ENCODE measurements around the gene GABRD.

Gene GABRD

DNA sequence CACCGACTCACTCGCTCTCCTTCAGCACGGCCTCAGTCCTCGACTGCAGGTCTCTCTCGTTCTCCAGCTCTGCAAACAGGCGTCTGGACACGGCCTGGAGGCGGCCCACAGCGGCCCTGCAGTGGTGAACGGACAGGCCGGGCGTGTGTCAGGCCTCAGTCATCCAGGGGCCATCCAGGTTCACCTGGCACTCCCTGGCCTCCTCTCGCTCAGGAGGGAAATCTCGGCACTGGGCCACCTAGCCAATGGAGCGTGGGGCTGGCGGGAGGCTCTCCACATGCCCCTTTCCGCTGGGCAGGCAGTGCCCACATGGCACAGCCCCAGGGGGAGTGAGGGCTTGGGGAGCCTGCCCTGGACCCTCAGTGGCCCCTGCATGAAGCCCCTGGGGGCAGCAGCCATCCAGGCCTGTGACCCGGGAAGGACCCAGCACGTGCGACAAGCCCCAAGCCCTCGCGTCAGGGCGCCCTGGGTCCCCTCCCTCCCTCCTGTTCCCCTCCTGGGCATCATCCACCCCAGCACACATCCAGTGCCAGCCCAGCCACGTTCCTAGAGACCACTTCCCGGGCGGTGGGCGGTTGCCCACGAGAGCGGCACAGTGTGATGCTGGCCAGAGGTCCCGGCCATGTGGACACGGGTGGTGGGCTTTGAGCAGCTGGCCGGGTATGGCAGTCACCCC is 33.6 kb upstream of the GABRD start:
- DNase-seq (ENCODE audit: low spot score), result no peak

DNA sequence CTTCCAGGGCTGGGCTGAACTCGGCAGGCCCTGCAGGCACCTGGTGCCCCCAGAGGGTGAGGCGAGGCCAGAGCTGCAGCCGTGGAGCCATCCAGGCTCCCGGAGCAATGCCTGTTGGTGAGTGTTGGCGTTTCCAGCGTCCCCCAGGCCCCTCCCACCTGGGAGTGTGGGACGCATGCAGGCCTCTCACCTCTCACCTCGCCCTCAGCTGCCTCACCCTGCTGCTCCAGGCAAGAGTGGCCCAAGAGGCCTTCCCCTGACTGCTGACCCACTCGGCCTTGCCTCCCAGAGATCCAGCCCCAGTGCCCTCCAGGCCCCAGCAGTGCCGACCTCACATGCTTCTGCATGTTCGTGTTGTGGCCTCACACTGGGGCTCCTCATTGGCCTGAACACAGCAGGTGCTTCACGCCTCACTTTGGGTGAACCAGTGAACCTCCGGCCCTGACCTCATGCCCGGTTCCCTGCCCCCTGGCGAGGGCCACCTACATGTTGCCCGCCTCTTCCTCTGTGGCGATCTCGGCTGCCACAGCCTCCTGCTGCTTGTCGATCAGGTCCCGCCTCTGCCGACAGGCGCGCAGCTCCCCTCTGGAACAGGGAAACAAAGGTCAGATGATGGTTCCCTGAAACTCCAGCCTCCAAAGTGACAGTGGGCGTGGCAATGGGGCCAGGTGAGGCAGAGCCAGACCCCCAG is 32.5 kb upstream of the GABRD start:
- no peak for DNase-seq (ENCODE audit: low spot score)

DNA sequence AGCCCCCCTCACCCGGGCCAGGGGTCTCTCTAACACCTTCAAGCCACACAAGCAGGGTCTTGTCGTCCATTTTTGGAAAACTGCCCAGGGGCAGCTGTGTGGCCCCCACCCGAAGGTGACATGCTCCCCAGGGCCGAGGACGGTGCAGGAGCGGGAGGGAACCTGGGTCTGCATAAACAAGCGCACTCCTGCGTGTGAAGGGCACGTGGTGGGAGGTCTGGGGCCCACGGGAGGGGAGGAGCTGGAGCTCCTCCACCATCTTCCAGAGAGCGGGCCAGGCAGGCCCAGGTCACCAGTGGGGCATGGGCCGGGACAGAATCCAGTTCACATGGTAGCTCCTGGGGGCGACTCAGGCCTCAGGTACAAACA is 32.0 kb upstream of the GABRD start:
- no peak for DNase-seq (ENCODE audit: low spot score)

DNA sequence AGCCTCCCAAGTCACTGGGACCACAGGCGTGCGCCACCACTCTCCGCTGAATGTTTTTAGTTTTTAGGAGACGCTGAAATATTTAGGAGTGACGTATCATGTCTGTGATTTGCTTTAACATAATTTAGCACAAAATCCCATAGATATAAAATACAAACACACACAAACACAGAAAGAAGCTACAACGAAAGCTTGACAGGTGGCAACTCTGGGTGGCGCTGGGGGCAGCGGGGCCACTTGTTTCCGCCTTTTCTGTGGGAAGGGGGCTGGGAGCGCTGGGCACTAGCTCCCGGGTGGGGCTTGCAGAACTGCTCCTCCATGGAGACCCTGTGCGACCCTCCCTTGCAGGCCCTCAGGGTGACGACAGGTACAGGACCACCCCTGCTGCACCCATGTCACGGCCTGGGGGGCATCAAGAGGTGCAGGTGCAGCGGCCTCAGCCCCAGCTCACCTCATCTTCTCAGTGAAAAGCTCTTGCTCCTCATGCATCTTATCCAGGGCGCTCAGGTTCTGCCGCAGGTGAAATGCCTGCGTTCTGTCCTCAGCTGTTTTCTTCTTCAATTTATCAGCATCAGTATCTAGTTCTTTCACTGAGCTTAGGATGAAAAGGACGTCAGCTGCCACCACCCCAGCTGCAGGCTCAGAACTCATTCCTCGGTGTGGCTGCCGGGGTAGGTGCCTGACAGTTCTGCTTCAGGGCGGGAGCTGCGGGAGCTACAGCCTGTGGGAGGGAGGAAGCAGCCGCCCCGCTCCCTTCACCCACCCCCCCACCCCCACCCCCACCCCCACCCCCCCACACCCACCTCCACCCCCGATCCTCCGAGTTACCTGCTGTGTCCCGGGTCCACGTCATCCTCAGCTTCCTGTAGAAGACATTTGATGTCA is 30.8 kb upstream of the GABRD start:
- DNase-seq (ENCODE audit: low spot score), result no peak

DNA sequence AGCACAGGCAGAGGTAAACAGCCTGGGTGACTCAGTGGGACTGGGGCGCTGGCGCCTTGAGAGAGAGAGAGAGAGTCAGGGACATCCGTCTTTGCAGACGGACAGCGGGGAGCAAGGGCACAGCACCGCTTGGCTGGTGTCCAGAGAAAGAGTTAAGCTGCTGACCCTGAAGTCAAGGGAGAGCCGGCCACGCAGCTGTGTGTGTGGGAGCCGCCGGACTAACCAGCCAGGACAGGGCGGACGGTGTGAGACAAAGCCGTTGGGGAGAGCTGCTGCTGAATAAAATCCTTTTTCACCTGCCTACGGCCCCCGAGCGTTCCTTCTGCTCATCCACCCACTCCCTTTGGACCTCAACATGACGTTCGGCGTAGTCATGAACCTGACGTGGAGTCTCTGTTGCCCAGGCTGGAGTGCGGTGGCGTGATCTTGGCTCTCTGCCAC is 30.0 kb upstream of the GABRD start:
- no peak for DNase-seq (ENCODE audit: low spot score)

DNA sequence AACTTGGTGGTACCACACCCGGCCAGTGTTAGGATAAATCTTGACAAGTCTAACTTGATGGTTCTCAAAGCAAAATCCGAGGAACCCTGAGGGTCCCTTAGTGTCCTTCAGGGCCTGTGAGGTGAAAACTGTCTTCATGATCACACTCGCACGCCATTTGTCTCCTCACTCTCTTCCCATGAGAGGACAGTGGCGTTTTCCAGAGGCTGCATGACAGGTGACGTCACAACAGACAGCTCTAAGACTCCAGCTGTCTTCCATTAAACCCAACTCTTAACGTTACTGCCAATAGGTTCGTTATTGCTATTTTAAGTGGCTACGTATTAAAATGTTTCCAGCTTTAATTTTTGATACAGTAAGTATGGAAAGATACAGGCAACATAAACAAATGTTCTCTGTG is 29.4 kb upstream of the GABRD start:
- no peak for DNase-seq (ENCODE audit: low spot score)

DNA sequence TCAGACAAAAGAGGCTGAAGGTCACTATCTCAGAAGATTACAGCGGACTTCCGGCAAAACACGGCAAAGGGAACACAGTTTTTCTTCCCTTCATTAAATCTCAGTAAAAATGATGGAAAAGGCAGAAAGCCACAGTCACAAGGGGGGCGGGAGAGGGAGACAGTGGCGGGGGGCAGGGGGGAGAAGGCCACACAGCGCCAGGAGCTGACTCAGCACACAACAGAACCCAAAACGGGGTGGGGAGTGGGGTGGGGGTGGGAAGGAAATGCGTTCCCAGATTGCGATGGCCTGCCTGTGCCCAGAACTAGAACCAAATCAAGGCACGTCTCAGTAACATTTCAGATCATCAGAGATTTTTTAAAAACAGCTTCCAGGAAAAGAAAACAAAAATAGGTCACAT is 28.9 kb upstream of the GABRD start:
- no peak for DNase-seq (ENCODE audit: low spot score)

DNA sequence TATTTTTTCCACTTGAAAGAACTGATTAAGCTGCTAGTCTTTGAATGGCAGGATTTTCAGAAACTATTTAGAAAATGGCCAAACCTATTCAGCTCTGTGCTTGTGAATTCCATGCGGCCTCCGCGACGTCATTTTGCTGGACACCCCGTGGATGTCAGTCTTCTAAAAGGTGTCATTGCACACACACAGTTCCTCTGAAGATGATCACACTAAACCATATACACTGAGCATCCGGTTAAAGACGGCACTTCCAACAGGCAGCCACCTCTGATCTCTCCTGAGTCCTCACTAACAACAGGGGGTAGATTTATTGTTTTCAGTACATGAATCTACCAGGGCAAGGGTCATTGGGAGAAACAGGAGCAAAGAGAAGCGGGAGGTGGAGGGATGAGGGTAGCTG is 24.6 kb upstream of the GABRD start:
- no peak for DNase-seq (ENCODE audit: low spot score)

DNA sequence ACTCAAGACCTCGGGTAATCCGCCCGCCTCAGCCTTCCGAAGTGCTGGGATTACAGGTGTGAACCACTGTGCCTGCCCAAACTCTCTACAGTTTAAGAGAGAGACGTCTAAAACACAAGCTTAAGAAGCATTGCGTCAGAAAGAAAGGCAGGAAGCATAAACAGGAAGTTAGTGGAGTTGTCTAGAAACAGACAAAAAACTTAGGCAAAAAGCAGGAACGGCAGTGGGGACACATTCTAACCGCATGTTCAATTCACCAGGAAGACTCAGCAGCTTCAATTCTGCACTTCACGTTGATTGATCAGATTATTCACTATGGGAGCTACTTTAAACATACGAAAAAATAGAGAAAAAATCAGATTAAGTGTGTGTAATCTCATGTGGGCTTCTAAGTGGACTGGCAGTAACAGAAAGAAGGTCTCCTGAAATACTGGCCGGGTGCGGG is 22.9 kb upstream of the GABRD start:
- no peak for DNase-seq (ENCODE audit: low spot score)

DNA sequence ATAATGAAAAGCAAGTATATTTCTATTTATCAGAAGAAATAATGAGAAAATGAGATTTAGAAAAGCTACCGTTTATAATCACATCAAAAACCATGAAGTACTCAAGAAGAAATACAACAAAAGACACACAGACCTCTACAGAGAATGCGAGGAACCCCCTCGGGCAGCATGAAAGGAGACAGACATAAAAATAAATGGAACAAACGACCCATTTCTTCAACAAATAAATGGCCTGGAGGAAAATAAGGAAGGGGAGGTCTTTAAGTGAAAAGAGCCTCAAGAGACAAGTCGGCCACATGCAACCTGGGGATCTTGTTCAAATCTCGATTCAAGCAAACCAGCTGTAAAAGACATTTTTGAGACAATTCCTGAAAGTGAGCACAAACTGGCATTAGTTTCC is 21.6 kb upstream of the GABRD start:
- DNase-seq (ENCODE audit: low spot score), result no peak

DNA sequence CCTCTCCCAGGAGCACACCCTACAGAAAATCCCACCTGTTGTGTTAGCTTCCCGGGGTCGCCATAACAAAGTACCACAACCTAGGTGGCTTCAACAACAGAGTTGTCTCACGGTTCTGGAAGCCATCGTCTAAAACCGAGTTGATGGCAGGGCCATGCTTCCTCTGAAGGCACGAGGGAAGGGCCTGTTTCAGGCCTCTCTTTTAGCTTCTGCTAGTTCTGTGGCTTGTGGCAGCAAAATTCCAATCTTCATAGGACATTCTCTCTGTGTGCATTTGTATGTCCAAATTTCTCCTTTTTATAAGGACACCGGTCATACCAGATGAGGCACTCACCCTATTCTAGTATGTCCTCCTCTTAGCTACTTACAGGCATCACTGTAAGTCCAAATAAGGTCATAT is 18.7 kb upstream of the GABRD start:
- DNase-seq (ENCODE audit: low spot score), result no peak

DNA sequence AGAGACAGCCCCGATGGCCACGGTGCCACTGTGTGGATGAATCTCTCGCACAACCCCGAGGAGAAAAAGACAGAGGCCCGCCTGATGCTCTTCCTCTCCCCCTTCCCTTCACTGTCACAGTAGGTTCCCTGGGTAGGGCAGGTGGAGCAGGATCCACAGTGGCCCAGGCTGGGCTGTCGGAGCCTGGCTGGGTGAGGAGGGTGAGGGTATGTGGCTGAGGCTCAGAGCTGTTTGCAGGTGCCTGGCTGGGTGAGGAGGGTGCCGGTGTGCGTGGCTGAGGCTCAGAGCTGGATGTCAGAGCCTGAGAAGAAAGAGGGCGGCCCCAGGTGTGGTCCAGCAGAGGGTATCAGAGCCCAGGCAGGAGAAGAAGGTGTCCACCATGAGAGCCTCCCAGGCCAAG is 18.3 kb upstream of the GABRD start:
- DNase-seq (ENCODE audit: low spot score), result no peak

DNA sequence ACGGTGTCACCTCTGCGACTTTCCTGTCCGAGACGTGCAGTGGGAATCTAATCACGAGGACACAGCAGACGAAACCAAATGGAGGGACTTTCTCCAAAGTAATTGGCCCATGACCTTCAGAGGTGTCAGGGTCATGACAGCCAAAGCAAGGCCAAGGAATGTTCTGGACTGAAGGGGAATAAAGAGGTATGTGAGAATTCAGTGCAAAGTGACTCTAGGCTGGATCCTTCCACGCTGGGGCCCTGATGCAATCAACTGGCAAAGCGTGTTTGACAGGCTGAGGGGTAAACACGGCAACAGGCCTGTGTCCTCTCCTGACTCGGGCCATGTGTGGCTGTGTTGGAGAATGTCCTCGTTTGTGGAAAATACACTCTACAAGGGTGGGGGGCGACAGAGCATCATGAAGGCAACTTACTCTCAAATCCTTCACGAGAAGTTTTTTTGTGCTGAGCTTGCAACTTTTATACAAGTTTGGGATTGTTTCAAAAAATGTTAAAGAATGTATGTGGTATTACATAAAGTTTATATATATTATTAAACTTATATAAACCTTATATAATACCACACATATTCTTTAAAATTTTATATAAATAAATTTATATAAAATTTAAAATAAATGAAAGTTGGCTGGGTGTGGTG is 17.3 kb upstream of the GABRD start:
- no peak for DNase-seq (ENCODE audit: low spot score)

DNA sequence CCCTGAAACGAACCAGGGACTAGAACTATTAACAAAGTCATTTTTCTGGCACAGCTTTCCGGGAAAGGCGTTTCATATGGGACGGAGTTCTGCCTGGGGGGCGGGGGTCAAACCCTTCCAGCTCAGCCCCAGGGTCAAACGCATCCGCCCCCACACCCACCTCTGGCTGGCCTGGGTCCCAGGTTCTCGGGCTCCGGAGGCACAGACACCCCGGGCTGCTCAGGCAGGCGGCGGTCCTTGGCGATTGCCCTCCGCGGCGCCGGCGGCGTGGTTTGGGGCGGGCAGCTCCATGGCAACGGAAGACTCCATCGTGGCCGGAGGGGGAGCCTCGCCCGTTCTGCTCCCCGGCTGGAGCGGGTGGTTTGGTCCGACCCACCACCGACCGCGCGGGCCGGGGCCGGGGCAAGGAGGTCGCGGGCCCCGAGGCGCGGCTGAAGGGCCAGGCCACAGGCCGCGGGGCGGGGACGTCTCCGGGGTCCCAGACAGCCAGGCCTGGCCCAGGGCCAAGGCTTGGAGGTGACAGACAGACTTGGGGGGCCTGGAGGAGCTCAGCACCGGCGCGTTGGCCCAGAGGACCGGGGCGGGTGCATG is 15.5 kb upstream of the GABRD start, which contains the start of gene CFAP74:
Gene CFAP74, minus strand, starts transcription at position 246 of the 591 bp plus-strand sequence. CDS start 12,830 bp downstream, outside the sequence.
- DNase-seq (ENCODE audit: low spot score), result no peak

DNA sequence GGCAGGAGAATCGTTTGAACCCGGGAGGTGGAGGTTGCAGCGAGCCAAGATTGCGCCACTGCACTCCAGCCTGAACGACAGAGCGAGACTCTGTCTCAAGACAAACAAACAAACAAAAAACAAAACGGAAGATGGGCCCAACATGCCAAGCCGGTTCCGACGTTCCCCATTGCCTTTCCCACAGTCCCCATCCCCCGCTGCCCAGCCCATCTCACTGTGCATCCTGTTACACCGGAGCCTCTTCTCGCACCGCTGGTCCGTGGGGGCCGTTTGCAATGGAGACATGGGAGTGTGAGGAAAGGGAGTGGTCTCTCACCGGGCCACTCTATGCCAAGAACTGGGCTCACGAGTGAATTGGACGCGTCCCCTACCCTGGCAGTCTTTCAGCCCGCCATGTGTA is 14.3 kb upstream of the GABRD start:
- no peak for DNase-seq (ENCODE audit: low spot score)

DNA sequence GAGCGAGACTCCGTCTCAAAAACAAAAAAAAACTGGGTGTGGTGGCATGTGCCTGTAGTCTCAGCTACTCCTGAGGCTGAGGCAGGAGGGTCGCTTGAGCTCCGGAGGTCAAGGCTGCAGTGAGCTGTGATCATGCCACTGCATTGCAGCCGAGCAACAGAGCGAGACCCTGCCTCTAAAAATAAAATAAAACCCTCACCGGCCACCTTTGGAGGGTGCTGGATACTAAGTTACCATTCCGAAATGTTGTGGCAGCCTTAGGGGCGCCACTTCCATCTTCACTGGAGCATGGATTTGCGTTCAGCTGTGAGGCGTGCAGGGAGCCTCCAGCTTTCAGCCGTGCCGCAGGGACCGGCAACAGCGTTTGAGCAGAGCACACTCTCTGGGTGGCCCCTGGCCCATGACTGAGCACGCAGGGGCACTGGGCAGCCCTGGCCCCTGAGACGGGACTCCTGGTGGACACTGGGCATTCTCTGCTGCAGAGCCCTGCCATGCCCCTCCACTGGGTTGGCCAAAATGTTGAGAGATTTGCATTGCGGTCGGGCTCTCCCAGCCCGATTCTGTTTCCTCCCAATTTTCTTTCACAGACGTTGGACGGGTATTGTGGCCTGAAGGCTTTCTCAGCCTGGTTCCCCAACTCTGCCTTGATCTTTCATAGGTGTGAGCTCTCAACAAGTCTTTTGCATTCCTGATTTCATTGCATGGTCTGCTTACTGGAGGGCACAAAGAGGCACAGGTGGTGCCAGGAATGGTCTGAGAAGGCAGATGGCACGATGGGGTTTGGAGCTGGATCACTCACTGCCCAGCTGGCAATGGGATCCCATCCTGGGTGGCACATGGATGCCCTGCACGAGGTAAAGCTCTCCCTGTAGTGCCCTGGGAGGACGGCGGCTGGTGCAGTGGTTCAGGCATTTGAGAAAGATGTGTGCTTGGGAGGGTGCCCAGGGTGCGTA is 9.8 kb upstream of the GABRD start:
- no peak for DNase-seq (ENCODE audit: low spot score)

DNA sequence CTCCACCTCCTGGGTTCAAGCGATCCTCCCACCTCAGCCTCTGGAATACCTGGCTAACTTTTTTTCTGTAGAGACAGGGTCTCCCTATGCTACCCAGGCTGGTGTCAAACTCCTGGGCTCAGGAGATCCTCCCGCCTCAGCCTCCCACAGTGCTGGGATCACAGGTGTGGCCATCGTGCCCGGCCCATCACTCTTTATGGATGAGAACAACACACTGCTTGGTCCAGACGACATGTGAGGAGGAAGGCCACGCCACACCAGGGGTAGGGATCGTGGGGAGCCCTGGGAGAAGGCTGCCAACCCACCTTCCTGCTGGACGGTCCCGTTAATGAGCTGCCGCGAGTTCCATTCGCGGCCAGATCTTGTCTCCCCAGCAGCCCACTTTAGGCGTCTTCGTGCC is 5.0 kb upstream of the GABRD start:
- DNase-seq (ENCODE audit: low spot score), result no peak

DNA sequence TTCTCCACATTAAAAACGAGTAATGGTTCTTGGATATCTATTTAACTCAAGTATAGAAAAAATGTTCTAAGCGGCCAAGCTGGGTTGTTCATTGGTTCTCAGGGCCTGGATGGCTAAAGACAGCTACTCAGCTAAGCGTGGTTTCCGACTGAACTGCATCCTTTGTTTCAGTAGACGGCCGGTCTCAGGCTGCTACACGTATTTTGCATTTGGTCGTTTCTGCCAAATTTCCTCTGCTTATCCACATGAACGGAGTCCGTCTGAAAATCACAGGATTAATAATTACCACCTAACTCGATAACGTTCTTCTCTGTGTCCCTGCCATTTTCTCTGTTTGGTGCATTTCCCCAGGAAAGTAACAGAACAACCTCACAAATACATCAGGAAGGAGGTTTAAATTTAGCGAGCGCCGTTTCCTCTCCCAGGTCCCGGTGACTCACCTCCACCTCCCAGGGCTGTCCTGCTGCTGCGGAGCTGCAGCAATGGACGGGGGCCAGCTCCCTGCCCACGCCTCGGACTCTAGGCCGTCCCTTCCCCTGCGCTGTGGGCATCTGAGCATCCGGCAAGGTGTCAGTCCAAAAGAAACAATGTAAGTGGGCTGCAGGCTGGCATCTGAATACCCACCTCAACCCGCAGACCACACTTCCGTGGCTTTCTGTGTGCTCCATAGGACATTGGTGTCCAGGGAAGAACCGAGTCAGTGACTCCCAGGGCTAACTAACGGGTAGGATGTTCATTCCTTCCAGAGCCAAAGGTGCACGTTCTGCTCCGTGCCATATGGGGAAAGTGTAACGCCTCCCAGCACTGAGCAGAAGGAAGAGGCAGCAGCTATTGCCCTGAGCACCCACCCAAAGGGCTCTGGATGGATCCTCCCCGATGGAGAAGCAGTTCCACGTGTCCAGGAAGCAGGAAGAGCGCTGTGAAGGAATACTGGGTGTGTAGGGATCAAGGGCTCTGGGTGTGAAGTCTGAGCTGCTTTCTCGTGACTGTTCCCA is 4.1 kb upstream of the GABRD start:
- no peak for DNase-seq (ENCODE audit: low spot score)

DNA sequence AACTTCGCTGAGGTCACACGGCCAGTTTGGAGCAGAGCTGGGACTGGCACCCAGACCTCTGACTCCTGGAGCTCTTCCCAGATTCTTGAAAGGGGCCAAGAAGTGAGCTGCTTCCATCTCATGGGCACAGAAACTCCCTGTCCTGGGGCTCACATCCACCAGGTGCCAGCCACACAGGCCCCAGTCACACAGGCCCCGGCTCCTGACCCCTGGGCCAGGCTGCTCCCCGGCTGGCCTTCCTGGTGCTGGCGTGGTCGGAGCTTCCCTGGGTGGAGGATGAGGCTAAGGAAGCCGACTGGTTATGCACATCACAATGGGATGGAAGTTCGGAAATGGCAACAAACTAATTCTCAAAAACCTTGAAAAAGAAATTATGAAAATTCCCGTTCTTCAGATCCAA is 3.0 kb upstream of the GABRD start:
- DNase-seq (ENCODE audit: low spot score), result no peak
